ENCODE data around the gene TAF6L. TPM values are rescaled to one million over a fixed set of nuclear protein-coding genes. Genes with fewer than 3 reads are reported as not detected.

The TAF6L gene
- total RNA-seq, 1 donor from 2014 or later = 37.6 TPM

- peak; percentile 92 for TF ChIP-seq CTCF (conservative IDR thresholded peaks at IDR 0.05)
- H3K9me3 Mint-ChIP-seq = no peaks in the 10 kb centered on the region
- peak overlapping the region; percentile 87 for H3K4me3 Mint-ChIP-seq
- peaks cover 9% of the 10 kb centered on the region for H3K36me3 Mint-ChIP-seq
- no peaks in the 10 kb centered on the region for H3K27me3 Mint-ChIP-seq
- peak; percentile 91 for DNase-seq (ENCODE audit: extremely low spot score, unreplicated experiment)
- H3K27ac Mint-ChIP-seq = peak overlapping the region; percentile 88
- H3K4me1 Mint-ChIP-seq (ENCODE audit: unreplicated experiment) = peaks cover 18% of the 10 kb centered on the region
These were observed 15.3 kb downstream of the TAF6L start for GRCh38 chr11:62786318-62787004.

- peaks cover 21% of the 10 kb centered on the region for H3K4me1 Mint-ChIP-seq (ENCODE audit: unreplicated experiment)
These were observed 16.0 kb downstream of the TAF6L start, which contains the start of gene TMEM179B for GRCh38 chr11:62787005-62787759. TMEM179B (plus strand) TSS chr11:62787402; CDS start chr11:62787432, 30 bp downstream.

GRCh38 chr11:62788991-62789390 is 17.8 kb downstream of the TAF6L start:
- Mint-ChIP-seq H3K36me3 (peaks cover 11% of the 10 kb centered on the region), H3K27me3 (no peaks in the 10 kb centered on the region), H3K27ac (peak overlapping the region; percentile 97), H3K4me3 (peak overlapping the region; percentile 95), H3K4me1 (ENCODE audit: unreplicated experiment) (peaks cover 27% of the 10 kb centered on the region), H3K9me3 (no peaks in the 10 kb centered on the region)
- TF ChIP-seq CTCF (conservative IDR thresholded peaks at IDR 0.05) = no peak
- no peak for DNase-seq (ENCODE audit: extremely low spot score, unreplicated experiment)

More at GRCh38 chr11:62787005-62787759, 16.0 kb downstream of the TAF6L start, which contains the start of gene TMEM179B:
- peak; percentile 34 for TF ChIP-seq CTCF (conservative IDR thresholded peaks at IDR 0.05)
- DNase-seq (ENCODE audit: extremely low spot score, unreplicated experiment) = peak; percentile 95
- Mint-ChIP-seq H3K27me3 (no peaks in the 10 kb centered on the region), H3K27ac (peak within 1 kb of the TSS; percentile 97), H3K9me3 (no peaks in the 10 kb centered on the region), H3K36me3 (peaks cover 12% of the 10 kb centered on the region), H3K4me3 (peak within 1 kb of the TSS; percentile 95)

DNA sequence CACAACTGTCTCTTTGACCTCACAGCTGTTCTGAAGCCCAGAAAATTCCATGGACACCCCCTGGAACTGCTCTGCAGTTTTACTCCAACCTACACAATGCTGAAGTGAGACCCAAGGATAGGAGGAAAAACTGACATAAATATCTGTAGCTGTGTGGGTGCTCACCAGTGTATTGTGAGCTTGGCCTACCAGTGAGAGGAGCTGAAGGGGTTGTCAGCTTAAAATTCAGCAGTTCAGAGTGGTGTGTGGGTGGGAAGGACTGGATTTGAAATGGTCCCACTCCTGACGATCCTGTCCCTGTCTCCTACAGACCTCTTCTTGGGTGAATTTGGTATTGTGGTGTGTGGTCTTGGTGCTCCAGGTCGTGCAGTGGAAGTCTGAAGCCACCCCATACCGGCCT is 18.4 kb downstream of the TAF6L start:
- no peak for TF ChIP-seq CTCF (conservative IDR thresholded peaks at IDR 0.05)
- peaks cover 16% of the 10 kb centered on the region for H3K36me3 Mint-ChIP-seq
- no peak for DNase-seq (ENCODE audit: extremely low spot score, unreplicated experiment)
- H3K27ac Mint-ChIP-seq = peak overlapping the region; percentile 97
- no peaks in the 10 kb centered on the region for H3K27me3 Mint-ChIP-seq
- peaks cover 27% of the 10 kb centered on the region for H3K4me1 Mint-ChIP-seq (ENCODE audit: unreplicated experiment)
- H3K4me3 Mint-ChIP-seq = peak overlapping the region; percentile 95
- no peaks in the 10 kb centered on the region for H3K9me3 Mint-ChIP-seq

GRCh38 chr11:62791501-62792201 is 20.5 kb downstream of the TAF6L start, which contains the start of gene TMEM223:
TMEM223 (minus strand) TSS chr11:62792006; CDS start chr11:62791994, 12 bp downstream.
- Mint-ChIP-seq H3K27me3 (no peaks in the 10 kb centered on the region), H3K9me3 (no peaks in the 10 kb centered on the region), H3K4me3 (peak within 1 kb of the TSS; percentile 95), H3K27ac (peak within 1 kb of the TSS; percentile 97), H3K36me3 (peaks cover 31% of the 10 kb centered on the region), H3K4me1 (ENCODE audit: unreplicated experiment) (peaks cover 27% of the 10 kb centered on the region)
- TF ChIP-seq CTCF (conservative IDR thresholded peaks at IDR 0.05) = no peak
- DNase-seq (ENCODE audit: extremely low spot score, unreplicated experiment) = peak; percentile 88
